ENCODE data around the gene ELMO1.

ELMO1 gene

DNA sequence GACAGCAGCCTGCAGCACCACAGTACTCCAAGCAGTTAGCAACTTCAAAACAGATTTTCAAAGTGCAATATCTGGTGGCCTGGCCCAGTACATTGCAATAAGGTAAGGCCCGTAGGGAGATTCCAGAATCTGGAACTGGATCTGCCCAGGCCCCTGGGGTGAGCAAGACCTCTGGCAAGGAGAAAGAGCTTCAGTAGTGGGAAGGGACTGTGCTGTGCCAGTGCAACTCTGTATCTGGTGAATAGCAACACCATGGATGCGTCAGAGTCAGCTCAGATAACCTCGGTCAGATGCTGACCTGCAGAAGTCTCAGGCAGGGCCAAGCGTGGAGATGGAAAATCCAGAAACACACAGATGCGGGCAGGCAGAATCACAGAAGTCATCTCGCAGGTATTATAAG lies 30.3 kb downstream of the ELMO1 start:
- intact Hi-C loops (cut with DNase I) = no loop called here
- DNase-seq = no peak

DNA sequence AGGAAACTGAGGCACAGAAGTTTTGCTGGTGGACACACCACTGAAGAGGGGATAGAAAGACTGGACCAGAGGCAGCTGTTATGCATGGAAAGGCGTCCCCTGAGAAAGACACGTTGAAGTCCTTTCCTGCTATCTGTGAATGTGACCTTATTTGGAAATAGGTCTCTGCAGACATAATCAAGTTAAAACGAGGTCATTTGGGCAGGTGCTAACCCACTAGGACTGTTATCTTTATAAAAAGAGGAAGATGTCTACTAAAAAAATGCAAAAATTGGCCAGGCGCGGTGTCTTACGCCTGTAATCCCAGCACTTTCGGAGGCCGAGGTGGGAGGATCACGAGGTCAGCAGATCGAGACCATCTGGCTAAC lies 31.6 kb downstream of the ELMO1 start:
- intact Hi-C loops (cut with DNase I) = no loop called here
- no peak for DNase-seq

GRCh38 chr7:37416378-37417106 lies 32.1 kb downstream of the ELMO1 start:
- intact Hi-C loops (cut with DNase I) = no loop called here
- no peak for DNase-seq

DNA sequence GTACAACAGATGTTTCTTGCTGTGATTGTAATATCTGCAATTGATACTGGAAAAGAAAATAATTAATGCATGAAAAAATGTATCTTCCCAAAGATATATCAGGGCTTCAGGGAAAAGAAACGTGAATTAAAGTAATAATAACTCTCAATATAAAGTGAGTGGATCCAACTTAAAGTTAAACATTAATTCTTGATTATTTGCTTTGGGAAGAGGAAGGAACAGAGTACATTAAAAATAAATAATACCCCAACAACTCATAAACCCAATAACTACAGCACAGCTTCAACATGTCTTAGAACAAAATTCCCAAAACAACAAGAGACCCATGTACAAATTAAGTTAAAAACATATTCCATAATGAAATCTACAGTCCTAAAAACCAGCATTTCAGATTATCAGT lies 33.0 kb downstream of the ELMO1 start:
- intact Hi-C loops (cut with DNase I) = no loop called here
- no peak for DNase-seq

DNA sequence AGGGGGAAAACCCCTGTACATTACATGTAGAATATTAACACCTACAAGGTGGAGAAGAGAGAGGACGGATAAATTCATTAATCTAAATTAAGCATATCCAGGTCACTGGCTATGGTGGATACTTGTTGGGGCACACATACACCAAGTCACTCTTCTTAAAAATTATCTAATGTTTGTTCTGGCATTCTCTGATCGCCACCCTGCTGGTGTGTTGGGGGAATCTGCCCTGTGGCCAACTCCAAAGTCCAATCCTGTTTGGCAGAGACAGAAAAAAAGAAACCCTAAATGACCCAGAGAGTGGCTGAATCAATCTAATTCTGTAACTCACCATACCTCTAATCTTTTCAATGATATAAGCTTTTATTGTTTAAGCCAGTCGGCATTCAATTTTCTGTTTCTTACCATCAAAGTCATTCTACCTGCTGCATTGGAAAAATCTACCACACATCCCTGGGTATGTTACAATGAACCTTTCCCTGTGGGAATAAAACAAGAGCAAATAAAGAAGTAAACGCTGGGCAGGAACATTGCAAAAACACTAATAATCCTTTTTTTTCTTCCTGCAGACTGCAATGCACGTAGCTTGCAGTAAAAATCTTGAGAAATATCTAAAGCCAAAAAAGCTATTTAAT lies 34.2 kb downstream of the ELMO1 start:
- intact Hi-C loops (cut with DNase I) = no loop called here
- DNase-seq = no peak

DNA sequence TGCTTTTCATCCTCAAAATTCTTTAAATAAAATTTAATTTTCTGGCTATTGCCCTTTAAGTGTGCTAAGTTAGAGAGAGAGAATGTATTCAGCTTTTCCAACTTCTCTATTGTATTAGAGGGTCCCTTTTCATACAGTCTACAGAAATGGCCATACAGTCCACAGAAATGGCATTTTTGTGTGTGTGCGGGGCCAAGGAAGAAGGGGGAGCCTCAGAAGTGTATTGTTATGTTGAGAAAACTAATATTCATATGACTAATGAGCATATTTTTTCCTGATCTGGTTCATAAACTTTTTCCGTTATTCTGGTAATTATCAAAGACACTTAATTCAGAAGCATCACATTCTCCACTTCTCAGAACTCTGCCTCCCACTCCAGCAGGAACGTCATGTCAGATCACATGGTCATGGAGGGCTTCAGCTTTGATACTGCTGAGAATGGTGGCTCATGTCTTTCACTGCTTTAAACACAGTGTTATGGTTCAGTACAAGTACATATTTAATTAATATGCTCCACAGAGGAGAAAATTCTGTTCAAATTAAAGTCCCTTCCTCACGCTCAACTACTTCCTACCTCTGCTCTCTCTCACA lies 37.1 kb downstream of the ELMO1 start:
- intact Hi-C loops (cut with DNase I) = no loop called here
- no peak for DNase-seq

GRCh38 chr7:37410305-37411229 lies 38.1 kb downstream of the ELMO1 start:
- DNase-seq = no peak
- intact Hi-C loops (cut with DNase I) = no loop called here

- intact Hi-C loops (cut with DNase I) = no loop called here
- DNase-seq = no peak
These were observed 39.2 kb downstream of the ELMO1 start for GRCh38 chr7:37409461-37409860.

- no peak for DNase-seq
- intact Hi-C loops (cut with DNase I) = no loop called here
These were observed 40.1 kb downstream of the ELMO1 start for GRCh38 chr7:37408291-37409228.

- DNase-seq = no peak
- intact Hi-C loops (cut with DNase I) = no loop called here
These were observed 43.0 kb downstream of the ELMO1 start for GRCh38 chr7:37405603-37406122.

DNA sequence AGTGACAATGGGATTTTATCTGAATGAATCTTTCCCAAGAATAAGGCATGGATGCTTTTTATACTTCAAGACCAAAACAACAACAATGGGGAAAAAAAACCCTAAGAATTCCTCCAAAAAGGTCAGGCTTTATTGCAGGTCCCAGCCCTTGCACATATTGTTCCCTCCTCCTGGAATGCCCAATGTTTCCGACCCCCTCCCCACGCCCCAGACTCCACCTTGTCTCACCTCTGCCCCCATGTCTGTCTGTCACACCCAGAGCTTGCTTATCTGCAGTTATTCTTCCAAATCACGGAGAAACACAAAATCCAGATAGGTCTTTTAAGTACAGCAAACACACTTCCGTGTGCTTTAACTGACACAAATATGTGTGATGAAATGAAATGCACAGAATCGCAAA lies 43.5 kb downstream of the ELMO1 start:
- intact Hi-C loops (cut with DNase I) = no loop called here
- DNase-seq = no peak

DNA sequence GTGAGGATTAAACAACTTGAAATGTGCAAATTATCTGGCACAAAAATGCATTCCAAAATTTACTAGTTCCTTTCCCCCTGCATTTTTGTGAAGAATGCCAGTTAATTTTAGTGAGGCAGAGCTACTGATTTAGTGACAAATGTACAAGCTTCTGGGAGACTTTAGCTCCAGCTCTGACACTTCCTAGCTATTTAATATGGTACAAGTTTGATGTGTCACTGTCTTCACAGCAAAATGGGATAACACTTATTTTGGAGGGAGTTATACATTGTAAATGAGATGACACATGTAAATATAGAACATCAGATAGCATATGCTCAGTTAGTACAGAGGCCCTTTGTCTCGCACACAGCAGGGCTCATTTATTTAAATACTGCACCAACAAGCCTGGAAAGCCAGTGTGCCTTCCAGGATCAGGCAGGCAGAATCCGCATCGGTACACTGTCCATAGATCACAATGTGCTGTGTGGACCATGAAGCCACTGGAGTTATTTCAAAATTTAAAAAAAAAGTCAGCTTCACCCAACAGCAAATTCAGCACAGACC lies 48.7 kb downstream of the ELMO1 start:
- intact Hi-C loops (cut with DNase I) = no loop called here

GRCh38 chr7:37398403-37398802 lies 50.3 kb downstream of the ELMO1 start:
- no peak for DNase-seq
- intact Hi-C loops (cut with DNase I) = no loop called here

More for the DNA sequence above, 48.7 kb downstream of the ELMO1 start:
- DNase-seq = no peak

DNA sequence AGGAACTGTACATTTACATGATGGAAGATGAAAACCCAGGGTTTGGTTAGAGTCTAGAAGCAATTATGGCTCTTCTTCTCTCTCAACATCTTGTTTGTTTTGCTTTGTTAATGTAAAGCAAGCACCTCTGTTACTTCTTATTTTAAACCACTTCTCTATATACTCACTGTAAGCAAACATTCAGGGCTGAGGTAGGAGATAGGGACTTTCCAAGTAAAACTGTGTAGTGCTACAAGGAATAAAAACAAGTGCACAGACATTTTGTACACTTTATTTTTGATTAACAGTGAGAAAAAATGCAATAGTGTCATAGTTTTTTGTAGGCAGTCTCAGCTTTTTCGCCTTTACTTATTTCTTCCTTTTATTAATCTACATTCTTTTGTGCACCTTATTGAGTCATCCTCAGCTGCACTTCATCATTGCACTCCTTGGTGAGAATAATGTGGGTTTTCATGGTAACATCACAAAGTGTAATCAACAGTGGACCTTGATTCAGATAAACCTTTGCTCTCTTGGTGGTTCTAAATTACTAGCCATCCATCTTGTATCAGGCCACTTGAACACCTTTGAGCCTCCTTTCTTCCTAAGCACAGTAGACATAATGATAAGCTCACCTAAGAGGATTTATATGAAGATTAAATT lies 52.9 kb downstream of the ELMO1 start:
- intact Hi-C loops (cut with DNase I) = no loop called here

DNA sequence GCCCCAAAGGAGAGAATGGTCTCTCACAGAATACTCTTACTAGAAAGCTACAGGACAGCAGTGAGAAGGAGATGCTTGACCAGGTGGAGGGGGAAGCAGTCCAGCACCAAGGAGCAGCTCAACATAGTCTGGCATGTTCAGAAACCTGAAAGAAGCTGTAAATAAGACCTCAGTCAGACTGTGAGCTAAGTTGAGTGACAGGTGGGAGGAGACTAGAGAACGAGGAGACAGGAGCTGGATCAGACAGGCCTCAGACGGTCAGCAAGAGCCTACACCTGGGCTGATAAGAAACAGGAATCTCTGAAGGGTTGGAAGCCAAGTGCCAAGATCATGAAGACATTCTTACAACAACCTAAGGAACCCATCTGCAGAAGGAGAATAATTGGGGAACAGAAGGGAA lies 54.5 kb downstream of the ELMO1 start:
- intact Hi-C loops (cut with DNase I) = no loop called here
- DNase-seq = no peak

More for the DNA sequence above, 52.9 kb downstream of the ELMO1 start:
- DNase-seq = no peak

GRCh38 chr7:37393476-37393875 lies 55.2 kb downstream of the ELMO1 start:
- no peak for DNase-seq
- intact Hi-C loops (cut with DNase I) = no loop called here

- intact Hi-C loops (cut with DNase I) = no loop called here
- DNase-seq = no peak
These were observed 56.0 kb downstream of the ELMO1 start for GRCh38 chr7:37392673-37393017.

Data from head of caudate nucleus (tissue), 42 donors.